CD4-positive, alpha-beta T cell treated with Interferon gamma for 1 hour (primary cell): Measurements from ENCODE around the gene EXOSC2.

Source experiments
- DNase-seq: peaks from one replicate; pipeline ENCODE4 v3.0.0-alpha.2; 2020

EXOSC2 gene

GRCh38 chr9:130693426-130694191 lies at the start of gene EXOSC2:
TSS of gene EXOSC2 (plus strand) at chr9:130693780. CDS start at chr9:130693792, 12 bp downstream.
- DNase-seq: peak; percentile 98

GRCh38 chr9:130651221-130651620 lies 42.4 kb upstream of the EXOSC2 start:
- no peak for DNase-seq

- no peak for DNase-seq
Observed at GRCh38 chr9:130651752-130652151, 41.8 kb upstream of the EXOSC2 start.

GRCh38 chr9:130654879-130655278 lies 38.7 kb upstream of the EXOSC2 start:
- no peak for DNase-seq

GRCh38 chr9:130658893-130659698 lies 34.5 kb upstream of the EXOSC2 start:
- no peak for DNase-seq

- DNase-seq: no peak
Observed at GRCh38 chr9:130659699-130660248, 33.8 kb upstream of the EXOSC2 start.

- no peak for DNase-seq
Observed at GRCh38 chr9:130660326-130660682, 33.3 kb upstream of the EXOSC2 start.

- no peak for DNase-seq
Observed at GRCh38 chr9:130660683-130661450, 32.7 kb upstream of the EXOSC2 start.

- DNase-seq: no peak
Observed at GRCh38 chr9:130661451-130662098, 32.0 kb upstream of the EXOSC2 start.

GRCh38 chr9:130662099-130662969 lies 31.2 kb upstream of the EXOSC2 start:
- no peak for DNase-seq

GRCh38 chr9:130662970-130663257 lies 30.7 kb upstream of the EXOSC2 start:
- DNase-seq: no peak

- no peak for DNase-seq
Observed at GRCh38 chr9:130663258-130663976, 30.2 kb upstream of the EXOSC2 start.

GRCh38 chr9:130663977-130664250 lies 29.7 kb upstream of the EXOSC2 start:
- DNase-seq: no peak

- DNase-seq: no peak
Observed at GRCh38 chr9:130664251-130665028, 29.1 kb upstream of the EXOSC2 start, which contains the start of gene PRDM12. TSS of gene PRDM12 (plus strand) at chr9:130664594. CDS start at chr9:130664654, 60 bp downstream.

- DNase-seq: no peak
Observed at GRCh38 chr9:130665029-130665430, 28.6 kb upstream of the EXOSC2 start.

GRCh38 chr9:130665431-130666392 lies 27.9 kb upstream of the EXOSC2 start:
- DNase-seq: no peak

- DNase-seq: no peak
Observed at GRCh38 chr9:130666393-130667119, 27.0 kb upstream of the EXOSC2 start.

GRCh38 chr9:130667120-130667435 lies 26.5 kb upstream of the EXOSC2 start:
- no peak for DNase-seq

- DNase-seq: no peak
Observed at GRCh38 chr9:130668196-130668595, 25.4 kb upstream of the EXOSC2 start.
